CMK (cell line): ENCODE measurements around the gene CCNQ.

Experiments
- DNase-seq: peaks from one replicate; pipeline ENCODE4 v3.0.0-alpha.2; 2010; ENCODE audit warnings: low read depth

Gene CCNQ

GRCh38 chrX:153539171-153539978, 59.6 kb downstream of the CCNQ start:
- DNase-seq, result peak; percentile 30

GRCh38 chrX:153538424-153538823, 60.5 kb downstream of the CCNQ start:
- no peak for DNase-seq
